HUES48 (cell line): ENCODE data around the gene LHPP.
A peak's percentile ranks its signal among the peaks of the same experiment; 100 is the strongest.

Experiments used
- H3K27ac ChIP-seq: one replicate; pipeline ENCODE4 v1.7.0; 2013; ENCODE audit warnings: low read depth, low read length, inconsistent platforms
- H3K27me3 ChIP-seq: 2 replicates; pipeline ENCODE4 v1.6.1; 2013; ENCODE audit warnings: mild to moderate bottlenecking, low read length; ENCODE audit not compliant: control insufficient read depth, insufficient read depth
- H3K36me3 ChIP-seq: 2 replicates; pipeline ENCODE4 v1.6.1; 2013; ENCODE audit warnings: low read length; ENCODE audit not compliant: control insufficient read depth, insufficient read depth
- H3K4me1 ChIP-seq: 2 replicates; pipeline ENCODE4 v1.6.1; 2013; ENCODE audit warnings: mild to moderate bottlenecking, low read length; ENCODE audit not compliant: control insufficient read depth, insufficient read depth
- H3K4me3 ChIP-seq: 2 replicates; pipeline ENCODE4 v1.5.1; 2013; ENCODE audit warnings: mild to moderate bottlenecking, low read depth, low read length
- H3K9ac ChIP-seq: 2 replicates; pipeline ENCODE4 v1.6.1; 2013; ENCODE audit warnings: mild to moderate bottlenecking, low read depth, low read length, moderate library complexity
- H3K9me3 ChIP-seq: 2 replicates; pipeline ENCODE4 v1.6.1; 2013; ENCODE audit warnings: low read length; ENCODE audit not compliant: control insufficient read depth, insufficient read depth

The LHPP gene, protein sequence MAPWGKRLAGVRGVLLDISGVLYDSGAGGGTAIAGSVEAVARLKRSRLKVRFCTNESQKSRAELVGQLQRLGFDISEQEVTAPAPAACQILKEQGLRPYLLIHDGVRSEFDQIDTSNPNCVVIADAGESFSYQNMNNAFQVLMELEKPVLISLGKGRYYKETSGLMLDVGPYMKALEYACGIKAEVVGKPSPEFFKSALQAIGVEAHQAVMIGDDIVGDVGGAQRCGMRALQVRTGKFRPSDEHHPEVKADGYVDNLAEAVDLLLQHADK

DNA sequence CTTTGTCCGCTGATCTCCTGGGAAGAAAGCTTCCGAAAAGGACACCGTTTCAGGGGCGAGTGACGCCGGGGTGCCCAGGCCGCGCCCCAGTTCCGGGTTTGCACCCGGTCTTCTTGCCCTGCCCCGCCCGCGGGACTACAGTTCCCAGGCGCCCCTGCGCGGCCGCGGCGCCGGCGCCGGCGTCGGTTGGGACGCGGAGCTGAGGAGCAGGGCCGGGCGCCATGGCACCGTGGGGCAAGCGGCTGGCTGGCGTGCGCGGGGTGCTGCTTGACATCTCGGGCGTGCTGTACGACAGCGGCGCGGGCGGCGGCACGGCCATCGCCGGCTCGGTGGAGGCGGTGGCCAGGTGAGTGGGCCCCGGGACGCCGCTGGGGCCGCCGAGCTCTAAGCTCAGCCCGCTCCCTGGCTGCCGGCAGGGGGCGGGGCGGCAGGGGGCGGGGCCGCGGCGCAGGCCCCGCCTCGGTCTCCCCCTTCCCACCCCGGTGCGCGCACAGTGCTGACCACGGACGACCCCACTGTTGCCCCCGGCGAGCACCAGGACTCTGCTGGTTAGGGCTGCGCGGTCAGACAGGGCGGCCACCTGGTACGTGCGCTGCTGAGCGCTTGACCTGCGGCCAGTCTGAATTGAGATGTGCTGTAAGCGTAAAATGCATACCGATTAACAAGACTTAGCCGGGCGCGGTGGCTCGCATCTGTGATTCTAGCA lies at the start of gene LHPP:
TSS of gene LHPP (plus strand) at position 182 of the 706 bp plus-strand sequence. CDS start at position 222, 40 bp downstream.
- Histone ChIP-seq H3K4me3 (peak within 1 kb of the TSS; percentile 88), H3K27ac (peak within 1 kb of the TSS; percentile 79), H3K9me3 (no peaks in the 10 kb centered on the region), H3K36me3 (no peaks in the 10 kb centered on the region), H3K9ac (peak within 1 kb of the TSS; percentile 76; the same call in 1 of the 2 replicates), H3K4me1 (peaks cover 29% of the 10 kb centered on the region), H3K27me3 (no peaks in the 10 kb centered on the region)

DNA sequence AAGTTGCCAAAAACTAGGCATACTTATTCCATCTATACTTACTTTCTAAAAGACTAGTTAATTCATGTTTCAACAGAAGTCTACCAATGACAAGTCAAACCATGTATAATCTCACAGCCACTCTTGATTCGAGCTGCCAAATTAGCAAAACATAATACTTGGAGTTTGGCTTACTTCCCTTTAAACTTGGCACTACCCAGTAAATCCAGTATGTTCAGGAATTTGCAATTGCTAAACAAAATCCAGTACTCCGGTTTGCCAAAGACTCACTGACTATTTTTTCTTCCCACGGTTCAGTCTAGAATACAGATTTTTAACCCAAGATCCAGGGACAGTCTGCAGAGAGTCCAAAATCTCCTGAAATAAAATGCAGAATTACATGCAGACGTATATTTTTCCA lies 47.5 kb upstream of the LHPP start:
- no peak overlapping the region for H3K27ac ChIP-seq
- H3K9ac ChIP-seq, result no peak overlapping the region
- H3K4me1 ChIP-seq, result peaks cover 13% of the 10 kb centered on the region
- H3K9me3 ChIP-seq, result no peaks in the 10 kb centered on the region
- no peak overlapping the region for H3K4me3 ChIP-seq
- no peaks in the 10 kb centered on the region for H3K27me3 ChIP-seq
- H3K36me3 ChIP-seq, result peaks cover 18% of the 10 kb centered on the region

DNA sequence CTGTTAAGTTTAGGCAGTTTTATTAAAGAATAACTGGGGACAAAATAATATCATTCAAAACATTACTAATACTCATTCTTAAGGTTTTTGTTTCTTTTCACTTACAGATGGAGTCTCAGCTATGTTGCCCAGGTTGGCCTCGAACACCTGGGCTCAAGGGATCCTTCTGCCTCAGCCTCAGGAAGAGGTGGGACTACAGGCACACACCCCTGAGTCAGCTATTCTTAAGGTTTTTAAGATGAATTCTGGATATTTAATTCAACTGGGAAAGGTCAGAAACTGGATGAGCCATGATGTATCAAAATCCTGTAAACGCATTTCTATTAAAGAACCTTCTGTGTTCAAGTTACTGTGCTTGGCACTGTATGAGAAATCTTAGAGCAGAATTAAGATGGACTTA lies 46.4 kb upstream of the LHPP start:
- H3K27me3 ChIP-seq, result peaks cover 3% of the 10 kb centered on the region; the same call in 1 of the 2 replicates
- H3K4me1 ChIP-seq, result peaks cover 17% of the 10 kb centered on the region
- no peak overlapping the region for H3K27ac ChIP-seq
- H3K9ac ChIP-seq, result no peak overlapping the region
- peaks cover 8% of the 10 kb centered on the region for H3K36me3 ChIP-seq
- H3K4me3 ChIP-seq, result no peak overlapping the region
- no peaks in the 10 kb centered on the region for H3K9me3 ChIP-seq

DNA sequence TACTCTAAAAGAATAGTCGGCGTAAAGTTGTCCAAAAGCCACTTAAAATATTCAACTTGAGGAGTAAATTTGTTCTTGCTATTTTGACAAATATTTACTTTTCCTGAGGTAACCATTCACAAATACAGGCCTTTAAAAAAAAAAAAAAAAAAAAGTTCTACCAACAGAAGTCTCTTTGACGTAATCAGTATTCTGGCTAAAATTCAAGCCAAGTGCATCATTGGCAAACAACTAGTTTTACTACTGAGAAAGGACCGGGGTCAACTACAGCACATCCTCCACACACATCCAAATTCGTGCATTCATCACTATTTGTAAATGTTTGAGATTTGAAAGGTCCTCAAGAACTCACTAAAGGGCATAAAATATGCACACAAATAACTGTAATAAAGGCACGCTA lies 44.9 kb upstream of the LHPP start:
- Histone ChIP-seq H3K4me1 (peaks cover 17% of the 10 kb centered on the region), H3K4me3 (no peak overlapping the region), H3K27ac (no peak overlapping the region), H3K27me3 (peaks cover 11% of the 10 kb centered on the region), H3K9ac (no peak overlapping the region), H3K9me3 (no peaks in the 10 kb centered on the region), H3K36me3 (no peaks in the 10 kb centered on the region)

DNA sequence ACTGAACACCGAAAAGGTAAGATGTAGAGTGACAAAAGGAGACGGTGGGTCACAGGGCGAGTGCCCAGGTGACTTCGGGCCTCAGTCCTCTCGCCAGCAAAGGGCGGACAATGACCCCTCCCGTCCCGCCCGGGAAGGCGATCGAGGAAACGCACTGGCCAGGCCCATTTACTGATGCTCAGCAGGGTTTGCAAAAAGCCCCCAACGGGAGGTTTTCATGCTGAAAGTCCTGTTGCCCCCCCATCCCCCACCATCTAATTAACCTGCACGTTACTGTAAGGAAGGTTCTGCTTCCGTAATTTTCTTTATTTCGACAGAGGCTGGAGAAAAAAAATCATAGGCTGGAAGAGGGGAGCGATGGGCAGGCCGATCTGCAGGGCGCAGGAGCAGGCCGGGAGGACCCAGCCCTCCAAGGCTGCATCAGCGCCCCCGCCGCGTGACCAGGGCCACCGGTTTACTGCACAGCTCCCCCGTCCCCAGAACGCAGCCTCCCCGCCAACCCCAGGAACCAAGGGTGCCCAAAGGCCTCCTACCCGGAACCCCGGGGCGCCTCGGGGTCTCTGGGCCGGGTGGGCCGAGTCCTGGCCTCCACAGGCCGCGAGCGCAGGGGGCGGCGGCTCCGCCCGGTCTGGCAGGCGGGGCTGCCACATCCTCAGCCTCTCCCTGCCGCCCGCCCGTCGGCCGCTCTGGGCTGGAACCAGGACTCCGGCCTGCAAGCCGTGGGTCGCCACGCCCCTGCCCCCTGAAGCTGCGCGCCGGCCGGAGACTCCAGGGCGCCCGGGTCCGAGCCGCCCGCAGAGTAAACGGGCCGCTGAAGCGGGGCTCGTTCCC lies 43.5 kb upstream of the LHPP start:
- Histone ChIP-seq H3K27ac (peak overlapping the region; percentile 44), H3K4me1 (peaks cover 17% of the 10 kb centered on the region), H3K9ac (no peak overlapping the region), H3K36me3 (no peaks in the 10 kb centered on the region), H3K9me3 (no peaks in the 10 kb centered on the region), H3K4me3 (peak overlapping the region; percentile 82), H3K27me3 (peaks cover 11% of the 10 kb centered on the region)

DNA sequence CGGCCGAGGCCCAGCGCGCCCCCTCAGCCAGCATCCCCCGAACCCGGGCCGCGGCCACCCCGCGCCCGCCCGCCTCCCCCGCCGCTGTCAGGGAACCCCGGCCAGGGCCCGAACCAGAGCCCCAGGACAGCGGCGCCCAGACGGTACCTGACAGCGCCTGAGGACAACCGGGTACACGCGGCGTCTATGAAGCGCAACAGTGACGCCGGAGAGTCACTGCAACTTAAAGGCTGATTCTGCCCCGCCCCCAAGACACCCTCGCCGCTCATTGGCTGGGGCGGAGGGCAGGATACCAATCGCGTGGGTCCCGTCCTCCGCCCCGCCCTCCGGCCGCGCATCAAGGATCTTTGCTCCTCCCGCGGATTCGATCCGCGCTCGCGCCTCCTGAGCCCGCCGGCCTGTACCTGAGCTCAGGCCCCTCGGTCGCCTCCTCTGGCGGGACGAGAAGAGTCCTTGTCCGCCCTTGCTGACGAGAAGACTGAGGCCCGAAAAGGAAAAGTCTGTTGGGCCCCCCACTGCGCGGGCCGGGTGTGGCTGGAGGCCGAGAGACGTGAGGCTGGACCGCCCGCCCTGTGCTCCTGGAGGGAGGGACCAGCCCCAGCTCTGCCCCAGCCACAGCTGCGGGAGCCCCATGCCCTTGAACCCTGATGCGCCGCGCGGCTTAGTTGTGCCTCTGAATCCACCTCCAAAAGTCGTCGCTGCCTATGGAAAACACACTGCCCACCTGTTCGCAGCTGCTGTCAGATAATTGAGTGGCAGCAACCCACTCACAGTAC lies 42.7 kb upstream of the LHPP start, which contains the start of gene OAT:
TSS of gene OAT (minus strand) at position 198 of the 776 bp plus-strand sequence. CDS start 6,752 bp downstream, outside the sequence.
- no peak within 1 kb of the TSS; the same call in 1 of the 2 replicates for H3K9ac ChIP-seq
- H3K27me3 ChIP-seq, result peaks cover 11% of the 10 kb centered on the region

DNA sequence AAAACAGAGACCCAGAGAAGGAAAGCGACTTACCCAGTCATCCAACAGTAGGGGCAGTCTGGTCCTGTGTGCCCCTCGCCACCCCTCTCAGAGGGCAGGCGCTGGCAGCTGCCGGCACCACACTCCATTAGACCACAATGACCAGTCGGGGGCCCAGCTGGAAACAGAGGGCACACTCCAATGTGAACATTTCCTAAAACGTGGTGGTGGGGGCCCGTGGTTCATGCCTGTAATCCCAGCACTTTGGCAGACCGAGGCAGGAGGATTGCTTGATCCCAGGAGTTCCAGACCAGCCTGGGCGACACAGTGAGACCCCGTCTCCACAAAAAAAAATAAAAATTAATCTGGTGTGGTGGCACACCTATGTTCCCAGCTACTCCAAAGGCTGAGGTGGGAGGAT lies 42.0 kb upstream of the LHPP start:
- Histone ChIP-seq H3K27me3 (peaks cover 11% of the 10 kb centered on the region), H3K36me3 (no peaks in the 10 kb centered on the region), H3K4me1 (peaks cover 19% of the 10 kb centered on the region), H3K27ac (no peak overlapping the region), H3K9ac (no peak overlapping the region), H3K9me3 (no peaks in the 10 kb centered on the region), H3K4me3 (peak overlapping the region; percentile 57; the same call in 1 of the 2 replicates)

More for the DNA sequence above, 42.7 kb upstream of the LHPP start, which contains the start of gene OAT:
- H3K27ac ChIP-seq, result peak within 1 kb of the TSS; percentile 64
- H3K4me1 ChIP-seq, result peaks cover 17% of the 10 kb centered on the region
- H3K9me3 ChIP-seq, result no peaks in the 10 kb centered on the region
- H3K4me3 ChIP-seq, result peak within 1 kb of the TSS; percentile 82
- no peaks in the 10 kb centered on the region for H3K36me3 ChIP-seq

DNA sequence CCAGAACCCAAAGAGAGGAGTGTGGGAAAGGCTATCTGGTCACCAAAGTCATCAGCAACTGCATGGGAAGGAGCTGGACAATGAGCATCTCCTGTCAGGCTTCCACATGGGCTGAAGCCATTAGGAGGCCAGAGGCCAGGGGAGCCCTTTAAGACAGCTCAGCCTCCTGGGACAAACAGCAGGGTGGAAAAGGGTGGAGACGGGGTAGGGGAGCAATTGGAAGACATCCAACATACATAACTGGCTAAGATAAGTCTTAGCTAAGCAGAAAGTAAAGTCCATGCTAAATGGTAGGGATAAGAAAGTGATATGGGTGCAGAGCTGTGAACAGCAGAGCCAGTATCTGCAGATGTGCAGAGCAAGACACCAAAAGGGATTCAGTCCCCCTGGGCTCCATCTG lies 41.4 kb upstream of the LHPP start:
- no peaks in the 10 kb centered on the region for H3K9me3 ChIP-seq
- H3K27me3 ChIP-seq, result peaks cover 11% of the 10 kb centered on the region
- no peak overlapping the region for H3K27ac ChIP-seq
- H3K36me3 ChIP-seq, result no peaks in the 10 kb centered on the region
- peaks cover 19% of the 10 kb centered on the region for H3K4me1 ChIP-seq
- H3K4me3 ChIP-seq, result no peak overlapping the region
- no peak overlapping the region for H3K9ac ChIP-seq

DNA sequence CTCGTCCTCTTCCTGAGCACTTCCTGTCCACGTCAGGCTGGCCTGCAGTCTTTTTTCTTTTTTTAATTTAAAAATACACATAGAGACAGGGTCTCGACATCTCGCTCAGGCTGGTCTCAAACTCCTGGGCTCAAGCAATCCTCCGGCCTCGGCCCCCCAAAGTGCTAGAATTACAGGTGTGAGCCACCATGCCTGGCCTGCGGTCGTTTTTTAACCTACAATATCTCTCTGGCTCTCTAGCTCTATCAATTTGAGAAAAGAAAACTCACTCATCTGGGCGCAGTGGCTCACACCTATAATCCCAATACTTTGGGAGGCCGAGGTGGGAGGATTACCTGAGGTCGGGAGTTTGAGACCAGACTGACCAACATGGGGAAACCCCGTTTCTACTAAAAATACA lies 38.9 kb upstream of the LHPP start:
- peaks cover 11% of the 10 kb centered on the region for H3K27me3 ChIP-seq
- no peak overlapping the region for H3K27ac ChIP-seq
- H3K9ac ChIP-seq, result no peak overlapping the region
- no peak overlapping the region for H3K4me3 ChIP-seq
- peaks cover 6% of the 10 kb centered on the region; the same call in 1 of the 2 replicates for H3K4me1 ChIP-seq
- no peaks in the 10 kb centered on the region for H3K9me3 ChIP-seq
- H3K36me3 ChIP-seq, result no peaks in the 10 kb centered on the region

DNA sequence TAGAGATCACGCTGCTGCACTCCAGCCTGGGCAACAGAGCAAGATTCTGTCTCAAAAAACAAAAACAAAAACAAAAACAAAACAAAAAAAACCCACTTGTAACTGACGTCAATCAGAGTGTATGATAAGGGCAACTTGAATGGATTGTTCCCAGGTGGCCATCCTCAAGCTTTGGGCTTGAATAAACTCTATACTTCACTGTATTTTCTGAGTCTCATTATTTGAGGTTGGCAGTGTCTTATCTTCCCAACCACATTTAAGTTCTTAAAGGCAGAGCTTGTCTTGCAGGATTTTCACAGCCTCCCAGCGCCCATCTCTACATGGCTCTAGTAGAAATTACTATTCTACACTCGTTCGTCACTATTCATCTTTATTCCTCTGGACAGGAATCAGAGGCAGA lies 37.8 kb upstream of the LHPP start:
- Histone ChIP-seq H3K9ac (no peak overlapping the region), H3K4me3 (no peak overlapping the region), H3K36me3 (no peaks in the 10 kb centered on the region), H3K27me3 (peaks cover 11% of the 10 kb centered on the region), H3K4me1 (peaks cover 6% of the 10 kb centered on the region; the same call in 1 of the 2 replicates), H3K27ac (no peak overlapping the region), H3K9me3 (no peaks in the 10 kb centered on the region)
